Activated naive CD4-positive, alpha-beta T cell treated with anti-CD3 and anti-CD28 coated beads, Interleukin-2, amount 50 U/mL, for 72 hours (primary cell): ENCODE data around the gene ADGRB2. TPM values are rescaled to one million over a fixed set of nuclear protein-coding genes. Genes with fewer than 3 reads are reported as not detected.

ENCODE experiments used
- ATAC-seq, 2 donors: fragments of 150-1000 bp; cut with Tn5 transposase; 2 replicates each; pipeline ENCODE4 v1.10.0; 2021; ENCODE audit warnings: mild to moderate bottlenecking in 2 of 2, moderate library complexity in 2 of 2
- DNase-seq, 2 donors: peaks; one replicate each; pipeline ENCODE4 v3.0.0; 2021 to 2022; ENCODE audit warnings: low spot score in 2 of 2
- H3K27ac Mint-ChIP-seq, 2 donors: one replicate each; pipeline ENCODE4 v1.8.0; 2022; ENCODE audit warnings: mild to moderate bottlenecking in 2 of 2, mixed read lengths in 2 of 2
- H3K36me3 Mint-ChIP-seq, 2 donors: one replicate each; pipeline ENCODE4 v1.8.0; 2022; ENCODE audit warnings: mixed read lengths in 2 of 2
- H3K9me3 Mint-ChIP-seq, 2 donors: one replicate each; pipeline ENCODE4 v1.8.0; 2022; ENCODE audit warnings: mixed read lengths in 2 of 2
- total RNA-seq, 2 donors: library from RNA; stranded (reverse); gene quantifications; one replicate each; pipeline ENCODE4 v1.2.3, GENCODE V29; 2022

ADGRB2 gene, protein sequence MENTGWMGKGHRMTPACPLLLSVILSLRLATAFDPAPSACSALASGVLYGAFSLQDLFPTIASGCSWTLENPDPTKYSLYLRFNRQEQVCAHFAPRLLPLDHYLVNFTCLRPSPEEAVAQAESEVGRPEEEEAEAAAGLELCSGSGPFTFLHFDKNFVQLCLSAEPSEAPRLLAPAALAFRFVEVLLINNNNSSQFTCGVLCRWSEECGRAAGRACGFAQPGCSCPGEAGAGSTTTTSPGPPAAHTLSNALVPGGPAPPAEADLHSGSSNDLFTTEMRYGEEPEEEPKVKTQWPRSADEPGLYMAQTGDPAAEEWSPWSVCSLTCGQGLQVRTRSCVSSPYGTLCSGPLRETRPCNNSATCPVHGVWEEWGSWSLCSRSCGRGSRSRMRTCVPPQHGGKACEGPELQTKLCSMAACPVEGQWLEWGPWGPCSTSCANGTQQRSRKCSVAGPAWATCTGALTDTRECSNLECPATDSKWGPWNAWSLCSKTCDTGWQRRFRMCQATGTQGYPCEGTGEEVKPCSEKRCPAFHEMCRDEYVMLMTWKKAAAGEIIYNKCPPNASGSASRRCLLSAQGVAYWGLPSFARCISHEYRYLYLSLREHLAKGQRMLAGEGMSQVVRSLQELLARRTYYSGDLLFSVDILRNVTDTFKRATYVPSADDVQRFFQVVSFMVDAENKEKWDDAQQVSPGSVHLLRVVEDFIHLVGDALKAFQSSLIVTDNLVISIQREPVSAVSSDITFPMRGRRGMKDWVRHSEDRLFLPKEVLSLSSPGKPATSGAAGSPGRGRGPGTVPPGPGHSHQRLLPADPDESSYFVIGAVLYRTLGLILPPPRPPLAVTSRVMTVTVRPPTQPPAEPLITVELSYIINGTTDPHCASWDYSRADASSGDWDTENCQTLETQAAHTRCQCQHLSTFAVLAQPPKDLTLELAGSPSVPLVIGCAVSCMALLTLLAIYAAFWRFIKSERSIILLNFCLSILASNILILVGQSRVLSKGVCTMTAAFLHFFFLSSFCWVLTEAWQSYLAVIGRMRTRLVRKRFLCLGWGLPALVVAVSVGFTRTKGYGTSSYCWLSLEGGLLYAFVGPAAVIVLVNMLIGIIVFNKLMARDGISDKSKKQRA (N-terminal part only)
- total RNA-seq: 1 to 10 TPM in 1 of 2 donors, under 1 TPM in 1; 0.49 to 1.1 TPM

- Mint-ChIP-seq H3K36me3 (no peaks in the 10 kb centered on the region), H3K9me3 (no peaks in the 10 kb centered on the region), H3K27ac (no peak within 1 kb of the TSS)
- DNase-seq (peak in 1 of 2 donors; percentile 30), ATAC-seq (peak in 1 of 2 donors; percentile 6)
These were observed at the start of gene ADGRB2 for GRCh38 chr1:31764312-31765040. TSS of gene ADGRB2 (minus strand) at chr1:31764340. CDS start at chr1:31757221, 7,119 bp downstream.

DNA sequence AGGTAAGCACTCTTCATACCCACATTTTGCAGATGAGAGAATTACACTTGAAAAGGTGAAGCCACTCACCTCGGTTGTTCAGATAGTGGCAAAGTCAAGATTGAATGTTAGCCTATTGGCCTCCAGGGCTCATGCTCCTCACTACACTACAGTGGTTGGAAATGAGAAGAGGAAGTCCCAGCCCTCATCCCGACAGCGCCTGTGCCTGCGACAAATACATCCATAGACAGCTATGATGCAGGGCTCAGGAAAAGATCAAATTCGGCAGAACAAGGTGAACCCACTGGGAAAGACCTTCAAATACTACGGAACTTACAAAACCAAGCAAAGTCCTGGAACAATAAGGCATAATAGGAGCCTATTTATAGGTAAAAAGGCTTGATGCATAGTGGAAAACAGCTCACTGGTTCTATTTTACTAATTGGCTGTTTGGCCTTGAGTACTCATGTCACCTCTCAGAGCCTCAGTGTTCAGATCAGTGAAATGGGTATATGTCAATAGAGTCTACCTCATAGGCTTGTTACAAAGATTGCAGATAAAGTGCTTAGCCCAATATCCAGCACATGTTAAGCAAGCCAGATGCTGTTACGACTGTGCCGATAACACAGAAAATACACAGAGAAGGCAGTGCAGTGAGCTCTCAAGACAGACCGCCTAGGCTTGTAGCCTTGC lies 48.2 kb upstream of the ADGRB2 start:
- Mint-ChIP-seq H3K9me3 (no peaks in the 10 kb centered on the region), H3K27ac (no peak overlapping the region), H3K36me3 (no peaks in the 10 kb centered on the region)
- no peak for ATAC-seq
- no peak for DNase-seq

DNA sequence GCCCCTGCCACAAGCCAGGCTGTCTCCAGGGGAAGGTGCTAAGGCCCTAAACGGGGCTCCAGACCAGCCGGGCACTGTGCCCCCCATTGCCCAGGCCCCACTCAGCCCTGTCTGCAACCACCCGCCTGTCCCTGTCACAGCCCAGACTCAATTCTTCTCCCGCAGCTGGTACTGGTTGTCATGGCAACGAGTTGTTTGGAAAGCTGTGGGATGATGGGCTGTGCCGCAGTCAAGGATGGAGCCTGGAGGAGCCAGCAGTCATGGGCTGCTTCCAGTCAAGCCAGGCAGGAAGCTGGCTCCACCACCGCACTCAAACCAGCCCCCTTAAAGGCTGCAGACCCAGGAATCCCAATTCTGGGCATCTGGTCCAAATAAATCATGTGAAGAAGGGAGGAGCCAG lies 47.5 kb upstream of the ADGRB2 start:
- no peak for DNase-seq
- Mint-ChIP-seq H3K36me3 (no peaks in the 10 kb centered on the region), H3K27ac (no peak overlapping the region), H3K9me3 (no peaks in the 10 kb centered on the region)
- ATAC-seq: no peak

DNA sequence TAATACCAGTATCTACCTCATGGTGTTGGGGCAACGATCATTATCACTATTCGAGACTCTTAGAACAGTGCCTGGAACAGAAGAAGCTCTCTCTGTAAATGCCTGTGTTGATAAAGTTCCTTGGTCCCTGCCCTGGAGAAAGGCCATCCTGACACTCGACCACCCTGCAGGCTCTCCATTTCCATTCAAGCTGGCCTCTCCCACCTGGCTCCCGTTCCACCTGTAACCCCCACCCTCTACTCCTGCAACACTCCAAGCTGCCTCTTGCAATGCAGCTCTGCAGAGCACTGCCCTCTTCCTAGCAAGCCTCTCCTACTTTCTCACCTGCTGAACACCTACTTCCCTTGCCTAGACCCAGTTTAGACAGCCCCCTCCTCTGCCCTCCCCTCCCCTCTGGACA lies 45.6 kb upstream of the ADGRB2 start:
- Mint-ChIP-seq H3K27ac (no peak overlapping the region), H3K36me3 (no peaks in the 10 kb centered on the region), H3K9me3 (no peaks in the 10 kb centered on the region)
- ATAC-seq (no peak), DNase-seq (no peak)

DNA sequence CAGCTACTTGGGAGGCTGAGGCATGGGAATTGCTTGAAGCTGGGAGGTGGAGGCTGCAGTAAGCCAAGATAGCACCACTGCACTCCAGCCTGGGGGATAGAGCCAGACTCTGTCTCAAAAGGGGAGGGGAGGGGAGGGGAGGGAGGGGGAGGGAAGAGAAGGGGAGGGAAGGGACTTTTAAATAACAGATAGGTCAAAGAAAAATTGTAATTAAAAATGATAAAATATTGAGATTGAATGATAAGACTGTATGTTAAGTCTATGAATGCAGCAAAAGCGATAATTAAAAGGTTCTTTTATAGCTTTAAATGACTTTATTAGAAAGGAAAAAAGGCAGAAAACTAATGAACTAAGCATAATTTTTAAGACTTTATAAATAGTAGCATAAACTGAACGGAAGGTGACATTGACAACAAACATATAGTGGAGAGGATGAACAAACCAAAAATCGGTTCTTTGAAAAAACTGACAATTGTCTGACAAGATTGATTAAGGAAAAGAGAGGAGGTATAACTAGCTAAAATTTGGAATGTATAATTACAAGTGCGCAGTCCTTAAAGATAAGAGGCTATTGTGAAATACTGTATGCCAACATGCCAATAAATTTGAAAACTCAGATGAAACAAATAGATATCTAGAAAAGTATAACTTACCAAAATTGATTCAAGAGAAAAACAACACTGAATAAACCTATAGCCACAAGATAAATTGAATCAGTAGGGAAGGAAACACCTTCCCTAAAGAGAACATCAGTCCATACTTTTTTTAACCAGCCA lies 43.3 kb upstream of the ADGRB2 start:
- DNase-seq: no peak
- ATAC-seq: no peak
- no peaks in the 10 kb centered on the region for H3K9me3 Mint-ChIP-seq
- no peaks in the 10 kb centered on the region for H3K36me3 Mint-ChIP-seq
- no peak overlapping the region for H3K27ac Mint-ChIP-seq

- no peaks in the 10 kb centered on the region for H3K9me3 Mint-ChIP-seq
- no peaks in the 10 kb centered on the region for H3K36me3 Mint-ChIP-seq
- no peak overlapping the region for H3K27ac Mint-ChIP-seq
- DNase-seq (no peak), ATAC-seq (no peak)
These were observed 41.2 kb upstream of the ADGRB2 start for GRCh38 chr1:31805318-31805717.

DNA sequence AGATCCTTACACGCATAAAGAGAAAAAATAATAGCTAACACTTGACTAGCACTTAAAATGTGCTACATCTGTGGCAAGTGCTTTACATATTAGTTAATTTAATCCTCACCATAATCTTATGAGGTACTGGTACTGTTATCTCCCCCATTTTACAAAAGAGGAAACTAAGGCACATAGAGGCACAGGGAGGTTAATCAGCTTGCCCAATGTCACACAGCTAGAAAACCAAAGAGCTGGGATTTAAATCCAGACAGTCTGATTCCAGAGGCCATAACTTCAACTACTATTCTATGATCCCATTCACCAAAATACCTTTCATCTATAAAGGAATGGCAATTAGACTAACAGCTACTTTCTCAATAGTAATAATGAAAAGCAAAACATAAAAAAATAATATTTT lies 40.0 kb upstream of the ADGRB2 start:
- H3K36me3 Mint-ChIP-seq: no peaks in the 10 kb centered on the region
- no peaks in the 10 kb centered on the region for H3K9me3 Mint-ChIP-seq
- DNase-seq: no peak
- ATAC-seq: no peak
- H3K27ac Mint-ChIP-seq: peak overlapping the region in 1 of 2 donors; percentile 44

GRCh38 chr1:31803610-31804009 lies 39.5 kb upstream of the ADGRB2 start:
- no peak for DNase-seq
- ATAC-seq: no peak
- Mint-ChIP-seq H3K27ac (peak overlapping the region in 1 of 2 donors; percentile 44), H3K9me3 (no peaks in the 10 kb centered on the region), H3K36me3 (no peaks in the 10 kb centered on the region)

DNA sequence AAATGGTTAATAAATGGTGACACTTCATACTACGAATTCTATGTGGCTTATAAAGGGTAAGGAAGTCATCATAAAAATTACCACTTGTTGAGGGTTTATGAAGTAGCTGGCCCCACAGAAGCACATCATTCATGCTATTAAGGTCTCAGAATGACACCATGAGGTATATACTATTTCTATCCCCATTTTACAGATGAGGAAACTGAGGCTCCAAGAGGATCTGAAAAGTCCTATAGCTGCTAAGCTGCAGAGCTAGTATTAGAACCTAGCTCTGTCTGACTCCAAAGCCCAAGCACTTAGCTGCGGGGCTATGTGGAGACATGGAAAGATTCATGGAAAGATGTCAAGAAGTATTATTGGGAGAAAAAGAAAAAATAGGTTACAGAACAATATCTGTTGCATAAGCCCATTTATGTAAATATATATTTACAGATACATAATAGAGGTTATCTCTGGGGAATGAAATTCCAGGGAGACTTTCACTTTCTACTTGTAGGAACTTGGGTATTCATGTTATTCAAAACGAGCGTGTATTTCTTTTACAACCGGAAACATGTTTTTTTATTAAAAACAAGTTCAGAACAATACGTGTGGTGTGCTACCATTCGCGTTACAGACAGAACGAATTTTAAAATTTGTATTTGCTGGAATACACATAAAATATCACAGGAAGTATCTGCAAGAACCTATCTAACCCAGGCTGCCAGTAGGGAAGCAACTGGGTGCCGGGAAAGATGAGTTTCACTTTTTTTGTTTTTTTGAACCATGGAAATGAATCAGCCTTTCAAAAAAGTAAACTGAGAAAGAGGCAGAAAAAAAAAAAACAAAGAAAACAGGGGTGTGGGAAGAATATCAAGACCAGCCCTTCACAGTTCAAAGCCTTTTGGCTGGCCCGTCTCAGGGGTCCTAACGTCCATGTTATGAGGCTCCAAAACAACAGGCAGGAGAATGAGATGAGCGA lies 38.3 kb upstream of the ADGRB2 start:
- Mint-ChIP-seq H3K9me3 (no peaks in the 10 kb centered on the region), H3K27ac (no peak overlapping the region), H3K36me3 (no peaks in the 10 kb centered on the region)
- ATAC-seq (no peak), DNase-seq (no peak)

- DNase-seq: no peak
- Mint-ChIP-seq H3K27ac (no peak overlapping the region), H3K36me3 (no peaks in the 10 kb centered on the region), H3K9me3 (no peaks in the 10 kb centered on the region)
- no peak for ATAC-seq
These were observed 37.3 kb upstream of the ADGRB2 start for GRCh38 chr1:31801458-31801857.

DNA sequence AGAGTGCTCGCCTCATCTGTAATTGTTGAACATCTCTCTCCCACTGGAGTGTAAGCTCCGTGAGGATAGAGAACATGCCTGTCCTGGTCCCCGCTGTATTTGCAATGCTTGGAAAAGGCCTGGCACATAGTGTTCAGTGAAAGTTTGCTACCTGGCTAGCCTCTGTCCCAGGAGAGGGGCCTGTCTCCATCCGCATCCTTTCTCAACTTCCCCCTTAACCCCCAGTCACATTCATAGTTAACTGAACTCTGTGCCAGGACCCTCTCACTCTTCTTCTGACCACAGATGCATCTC lies 36.5 kb upstream of the ADGRB2 start:
- DNase-seq: no peak
- no peak for ATAC-seq
- Mint-ChIP-seq H3K36me3 (no peaks in the 10 kb centered on the region), H3K27ac (no peak overlapping the region), H3K9me3 (no peaks in the 10 kb centered on the region)

DNA sequence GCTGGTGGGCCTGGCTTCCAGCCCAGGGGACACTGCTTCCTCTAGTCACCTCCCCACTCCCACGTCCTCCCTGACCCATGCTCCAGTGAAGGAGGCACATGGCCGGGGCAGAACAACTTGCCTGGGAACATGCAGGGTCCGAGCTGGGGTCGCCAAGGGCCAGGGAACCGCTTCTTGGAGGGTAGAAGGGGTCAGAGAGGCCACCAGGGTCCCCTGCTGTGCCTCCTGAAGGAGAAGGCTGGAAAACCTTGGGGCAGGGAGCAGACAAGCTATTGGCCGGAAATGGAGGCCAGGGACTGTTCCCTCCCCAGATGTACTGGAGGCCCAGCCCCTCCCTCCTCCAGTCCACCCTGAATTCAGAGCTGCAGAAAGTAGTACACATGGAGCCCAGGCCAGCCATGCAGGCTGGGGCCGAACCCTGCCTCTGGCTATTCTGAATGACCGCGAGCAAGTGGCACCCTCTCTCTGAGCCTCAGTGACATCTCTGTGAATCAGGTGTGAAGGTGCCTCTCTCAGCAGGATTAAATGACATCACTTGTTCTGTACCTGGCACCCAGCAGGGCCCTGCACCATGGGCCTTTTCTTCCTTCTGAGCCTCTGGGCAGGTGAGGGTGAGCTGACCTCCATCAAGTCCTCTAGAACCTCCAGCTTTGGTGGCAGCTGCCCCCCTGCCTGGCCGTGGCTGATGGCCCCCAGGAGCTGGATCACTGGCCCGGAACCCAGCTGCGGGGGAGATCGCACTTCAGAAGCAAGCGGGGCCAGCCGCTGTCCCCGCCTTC lies 35.9 kb upstream of the ADGRB2 start:
- ATAC-seq (no peak), DNase-seq (peak in 1 of 2 donors; percentile 46)
- Mint-ChIP-seq H3K27ac (no peak overlapping the region), H3K36me3 (no peaks in the 10 kb centered on the region), H3K9me3 (no peaks in the 10 kb centered on the region)

- peak in 1 of 2 donors; percentile 45 for DNase-seq
- Mint-ChIP-seq H3K27ac (peak overlapping the region in 1 of 2 donors; percentile 57), H3K9me3 (no peaks in the 10 kb centered on the region), H3K36me3 (no peaks in the 10 kb centered on the region)
- no peak for ATAC-seq
These were observed 35.2 kb upstream of the ADGRB2 start for GRCh38 chr1:31799196-31799894.
